IPS-15b (cell line): ENCODE results near the gene MYLIP.

ENCODE experiments used
- H3K27me3 ChIP-seq: one replicate; pipeline ENCODE4 v1.6.1; 2013; ENCODE audit warnings: low read length; ENCODE audit not compliant: control insufficient read depth, insufficient read depth
- H3K36me3 ChIP-seq: one replicate; pipeline ENCODE4 v1.6.1; 2013; ENCODE audit warnings: low read length; ENCODE audit not compliant: control insufficient read depth, insufficient read depth
- H3K4me1 ChIP-seq: one replicate; pipeline ENCODE4 v1.6.1; 2013; ENCODE audit warnings: mild to moderate bottlenecking, low read length; ENCODE audit not compliant: control insufficient read depth, insufficient read depth
- H3K4me3 ChIP-seq: one replicate; pipeline ENCODE4 v1.5.1; 2013; ENCODE audit warnings: low read depth, low read length
- H3K9ac ChIP-seq: one replicate; pipeline ENCODE4 v1.6.1; 2013; ENCODE audit warnings: low read depth, mild to moderate bottlenecking, low read length
- H3K9me3 ChIP-seq: one replicate; pipeline ENCODE4 v1.6.1; 2013; ENCODE audit warnings: mild to moderate bottlenecking, low read length; ENCODE audit not compliant: control insufficient read depth, insufficient read depth

Gene MYLIP

GRCh38 chr6:16180696-16181438, 52.0 kb downstream of the MYLIP start:
- Histone ChIP-seq H3K36me3 (no peaks in the 10 kb centered on the region), H3K9ac (no peak overlapping the region), H3K4me3 (no peak overlapping the region), H3K4me1 (no peaks in the 10 kb centered on the region), H3K9me3 (no peaks in the 10 kb centered on the region), H3K27me3 (no peaks in the 10 kb centered on the region)

- Histone ChIP-seq H3K4me1 (no peaks in the 10 kb centered on the region), H3K36me3 (no peaks in the 10 kb centered on the region), H3K4me3 (no peak overlapping the region), H3K27me3 (no peaks in the 10 kb centered on the region), H3K9ac (no peak overlapping the region), H3K9me3 (no peaks in the 10 kb centered on the region)
These were observed 52.8 kb downstream of the MYLIP start for GRCh38 chr6:16181439-16182297.

GRCh38 chr6:16183187-16183664, 54.3 kb downstream of the MYLIP start:
- Histone ChIP-seq H3K9me3 (no peaks in the 10 kb centered on the region), H3K36me3 (no peaks in the 10 kb centered on the region), H3K9ac (no peak overlapping the region), H3K4me3 (no peak overlapping the region), H3K27me3 (no peaks in the 10 kb centered on the region), H3K4me1 (no peaks in the 10 kb centered on the region)

- no peaks in the 10 kb centered on the region for H3K27me3 ChIP-seq
- H3K9ac ChIP-seq: no peak overlapping the region
These were observed 55.2 kb downstream of the MYLIP start for GRCh38 chr6:16184129-16184528.

GRCh38 chr6:16184551-16184950, 55.7 kb downstream of the MYLIP start:
- Histone ChIP-seq H3K9ac (no peak overlapping the region), H3K4me3 (no peak overlapping the region), H3K9me3 (no peaks in the 10 kb centered on the region), H3K36me3 (no peaks in the 10 kb centered on the region), H3K4me1 (no peaks in the 10 kb centered on the region), H3K27me3 (no peaks in the 10 kb centered on the region)

More at GRCh38 chr6:16184129-16184528, 55.2 kb downstream of the MYLIP start:
- H3K9me3 ChIP-seq: no peaks in the 10 kb centered on the region
- H3K4me1 ChIP-seq: no peaks in the 10 kb centered on the region
- H3K4me3 ChIP-seq: no peak overlapping the region
- no peaks in the 10 kb centered on the region for H3K36me3 ChIP-seq

- Histone ChIP-seq H3K9ac (no peak overlapping the region), H3K9me3 (no peaks in the 10 kb centered on the region), H3K4me3 (no peak overlapping the region), H3K4me1 (no peaks in the 10 kb centered on the region), H3K27me3 (no peaks in the 10 kb centered on the region), H3K36me3 (no peaks in the 10 kb centered on the region)
These were observed 58.3 kb downstream of the MYLIP start for GRCh38 chr6:16187176-16187575.

GRCh38 chr6:16190214-16190613, 61.3 kb downstream of the MYLIP start:
- no peaks in the 10 kb centered on the region for H3K36me3 ChIP-seq
- no peaks in the 10 kb centered on the region for H3K27me3 ChIP-seq
- H3K4me1 ChIP-seq: no peaks in the 10 kb centered on the region
- no peak overlapping the region for H3K4me3 ChIP-seq
- H3K9me3 ChIP-seq: no peaks in the 10 kb centered on the region
- no peak overlapping the region for H3K9ac ChIP-seq

- Histone ChIP-seq H3K9ac (no peak overlapping the region), H3K4me3 (no peak overlapping the region), H3K4me1 (no peaks in the 10 kb centered on the region), H3K27me3 (no peaks in the 10 kb centered on the region), H3K36me3 (no peaks in the 10 kb centered on the region), H3K9me3 (no peaks in the 10 kb centered on the region)
These were observed 67.5 kb downstream of the MYLIP start for GRCh38 chr6:16196260-16196983.

GRCh38 chr6:16196984-16197546, 68.2 kb downstream of the MYLIP start:
- Histone ChIP-seq H3K27me3 (no peaks in the 10 kb centered on the region), H3K36me3 (no peaks in the 10 kb centered on the region), H3K9me3 (no peaks in the 10 kb centered on the region), H3K4me3 (no peak overlapping the region), H3K4me1 (no peaks in the 10 kb centered on the region), H3K9ac (no peak overlapping the region)
